HepG2 (cell line): Measurements from ENCODE around the gene TTC31. TPM values are rescaled to one million over a fixed set of nuclear protein-coding genes. Genes with fewer than 3 reads are reported as not detected.

Experiments
- ATF5 ChIP-seq: sonication (generic); formaldehyde crosslinking; IDR thresholded peaks from 2 replicates; pipeline ENCODE4 v1.4.0; 2020; ENCODE audit warnings: mild to moderate bottlenecking, low read depth, missing genetic modification reagents
- ATF7 ChIP-seq, 2 experiments: fragments of 450-650 bp in 1 of 2; sonication (generic) in 1 of 2; formaldehyde crosslinking in 1 of 2; IDR thresholded peaks; 2 replicates each; pipeline versions ENCODE4 v1.4.0 to v1.6.1; 2016 to 2020; ENCODE audit warnings: antibody characterized with exemption in 1 of 2, mild to moderate bottlenecking in 1 of 2, missing genetic modification reagents in 1 of 2
- BCL6 ChIP-seq: IDR thresholded peaks from 2 replicates; pipeline ENCODE4 v1.6.1; 2016; ENCODE audit warnings: missing genetic modification reagents, missing compliant biosample characterization
- FOXP1 ChIP-seq, 2 experiments: fragments of 450-650 bp in 1 of 2; IDR thresholded peaks; 2 replicates each; pipeline ENCODE4 v1.6.1; 2017 to 2018; ENCODE audit warnings: antibody characterized with exemption in 1 of 2
- GPBP1L1 ChIP-seq: sonication (generic); formaldehyde crosslinking; IDR thresholded peaks from 2 replicates; pipeline ENCODE4 v1.5.0; 2020; ENCODE audit warnings: mild to moderate bottlenecking, missing genetic modification reagents
- HMG20B ChIP-seq: conservative IDR thresholded peaks from 2 replicates; pipeline ENCODE4 v1.6.1; 2016; ENCODE audit warnings: missing genetic modification reagents, missing compliant biosample characterization
- HNF4A ChIP-seq: sonication (generic); formaldehyde crosslinking; IDR thresholded peaks from 2 replicates; pipeline ENCODE4 v1.4.0; 2020; ENCODE audit warnings: missing genetic modification reagents
- JUND ChIP-seq: sonication (generic); formaldehyde crosslinking; IDR thresholded peaks from 2 replicates; pipeline ENCODE4 v1.8.0; 2022; ENCODE audit warnings: mild to moderate bottlenecking, missing genetic modification reagents
- MLXIP ChIP-seq: sonication (generic); formaldehyde crosslinking; IDR thresholded peaks from 2 replicates; pipeline ENCODE4 v1.9.0; 2021; ENCODE audit warnings: missing genetic modification reagents, borderline replicate concordance
- NRL ChIP-seq: sonication (generic); formaldehyde crosslinking; IDR thresholded peaks from 2 replicates; pipeline ENCODE4 v1.5.0; 2020; ENCODE audit warnings: missing genetic modification reagents, mild to moderate bottlenecking, moderate library complexity, borderline replicate concordance
- PHB2 ChIP-seq: fragments of 450-650 bp; IDR thresholded peaks from 2 replicates; pipeline ENCODE4 v1.6.1; 2018; ENCODE audit not compliant: partially characterized antibody
- SAFB2 ChIP-seq: sonication (generic); formaldehyde crosslinking; IDR thresholded peaks from 2 replicates; pipeline ENCODE4 v1.5.1; 2020; ENCODE audit warnings: missing genetic modification reagents, low read depth, mild to moderate bottlenecking, borderline replicate concordance
- SMC3 ChIP-seq: IDR thresholded peaks from 2 replicates; pipeline ENCODE4 v1.6.1; 2011; ENCODE audit warnings: low read length, improper control_type of control experiment
- TARDBP ChIP-seq: sonication (generic); formaldehyde crosslinking; IDR thresholded peaks from 2 replicates; pipeline ENCODE4 v1.8.0; 2022; ENCODE audit warnings: mild to moderate bottlenecking, missing genetic modification reagents
- U2AF1 ChIP-seq: fragments of 200-400 bp; formaldehyde crosslinking; optimal IDR thresholded peaks from 2 replicates; pipeline ENCODE3; 2017; ENCODE audit warnings: mild to moderate bottlenecking, low read depth, low read length
- ZBTB8A ChIP-seq: sonication (generic); formaldehyde crosslinking; IDR thresholded peaks from 2 replicates; pipeline ENCODE4 v1.4.0; 2020; ENCODE audit warnings: mild to moderate bottlenecking, low read depth, missing genetic modification reagents, borderline replicate concordance
- ZNF317 ChIP-seq: sonication (generic); formaldehyde crosslinking; IDR thresholded peaks from 2 replicates; pipeline ENCODE4 v1.5.0; 2020; ENCODE audit warnings: mild to moderate bottlenecking, missing genetic modification reagents
- ZNF329 ChIP-seq: sonication (generic); formaldehyde crosslinking; IDR thresholded peaks from 2 replicates; pipeline ENCODE4 v1.9.0; 2021; ENCODE audit warnings: low read depth, mild to moderate bottlenecking, missing genetic modification reagents
- ZNF383 ChIP-seq: sonication (generic); formaldehyde crosslinking; IDR thresholded peaks from 2 replicates; pipeline ENCODE4 v1.4.0; 2020; ENCODE audit warnings: missing genetic modification reagents, mild to moderate bottlenecking, borderline replicate concordance
- ZNF788 ChIP-seq: sonication (generic); formaldehyde crosslinking; IDR thresholded peaks from 2 replicates; pipeline ENCODE4 v1.5.0; 2020; ENCODE audit warnings: mild to moderate bottlenecking, missing genetic modification reagents, borderline replicate concordance
- polyA plus RNA-seq, 8 experiments: library from polyadenylated mRNA; depleted of rRNA in 3 of 8; stranded (reverse) in 7 of 8; unstranded in 1 of 8; fragments of >200 nt; fragmentation: Illumina TruSeq in 4 of 8; extraction: Trizol in 4 of 8; gene quantifications; 2 replicates each; pipeline versions ENCODE4 v1.2.1 to v1.2.3, GENCODE V29; 2011 to 2016; ENCODE audit warnings: low read depth in 4 of 8, missing spikeins in 1 of 8, mixed read lengths in 1 of 8; ENCODE audit not compliant: insufficient read depth in 1 of 8
- total RNA-seq, 5 experiments: library from RNA; depleted of rRNA; stranded (reverse); fragments of >200 nt; fragmentation: Illumina TruSeq; extraction: Trizol; gene quantifications; 2 replicates each; pipeline ENCODE4 v1.2.3, GENCODE V29; 2016; ENCODE audit warnings: low read depth in 1 of 5
- TF ChIP-seq, protein P1 (sequence below): sonication (generic); formaldehyde crosslinking; conservative IDR thresholded peaks from 2 replicates; pipeline ENCODE4 v1.4.0; 2020; ENCODE audit warnings: missing genetic modification reagents

Gene TTC31
- total and polyA plus RNA-seq, 2 of the 13 experiments (the other 11 are each of a cell fraction or from before 2014, with no cell fraction given): 28.3 to 39.5 TPM

- TF ChIP-seq, protein P1, sequence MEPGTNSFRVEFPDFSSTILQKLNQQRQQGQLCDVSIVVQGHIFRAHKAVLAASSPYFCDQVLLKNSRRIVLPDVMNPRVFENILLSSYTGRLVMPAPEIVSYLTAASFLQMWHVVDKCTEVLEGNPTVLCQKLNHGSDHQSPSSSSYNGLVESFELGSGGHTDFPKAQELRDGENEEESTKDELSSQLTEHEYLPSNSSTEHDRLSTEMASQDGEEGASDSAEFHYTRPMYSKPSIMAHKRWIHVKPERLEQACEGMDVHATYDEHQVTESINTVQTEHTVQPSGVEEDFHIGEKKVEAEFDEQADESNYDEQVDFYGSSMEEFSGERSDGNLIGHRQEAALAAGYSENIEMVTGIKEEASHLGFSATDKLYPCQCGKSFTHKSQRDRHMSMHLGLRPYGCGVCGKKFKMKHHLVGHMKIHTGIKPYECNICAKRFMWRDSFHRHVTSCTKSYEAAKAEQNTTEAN (CRISPR knock-in tag): peak; percentile 45; the same call in 1 of the 2 replicates
- TF ChIP-seq U2AF1 (no peak), HMG20B (CRISPR knock-in tag) (no peak; the same call in 1 of the 2 replicates), ZNF383 (peak; percentile 54; the same call in 1 of the 2 replicates), BCL6 (CRISPR knock-in tag) (peak; percentile 52; the same call in 1 of the 2 replicates), ATF7 (IDR thresholded peaks at IDR 0.05) (no peak), ATF7 (CRISPR knock-in tag; IDR thresholded peaks at IDR 0.05) (no peak; the same call in 1 of the 2 replicates), SAFB2 (CRISPR knock-in tag) (no peak; the same call in 1 of the 2 replicates), NRL (CRISPR knock-in tag) (peak; percentile 78), ZBTB8A (CRISPR knock-in tag) (peak; percentile 95), HNF4A (CRISPR knock-in tag) (no peak; the same call in 1 of the 2 replicates), PHB2 (no peak), GPBP1L1 (CRISPR knock-in tag) (no peak), JUND (CRISPR knock-in tag) (peak; percentile 76; the same call in 1 of the 2 replicates), ZNF329 (CRISPR knock-in tag) (0 out of 2 replicates have a peak, but pooled peaks have one; percentile 2), ATF5 (CRISPR knock-in tag) (no peak), SMC3 (no peak; the same call in 1 of the 2 replicates), FOXP1 (IDR thresholded peaks at IDR 0.05) (no peak), FOXP1 (CRISPR knock-in tag; IDR thresholded peaks at IDR 0.05) (0 out of 2 replicates have a peak, but pooled peaks have one; percentile 12), ZNF788 (CRISPR knock-in tag) (peak; percentile 90; the same call in 1 of the 2 replicates), TARDBP (CRISPR knock-in tag) (peak; percentile 69), MLXIP (CRISPR knock-in tag) (peak; percentile 85; the same call in 1 of the 2 replicates), ZNF317 (CRISPR knock-in tag) (peak; percentile 55; the same call in 1 of the 2 replicates)
Observed at GRCh38 chr2:74440378-74441169, 42.3 kb upstream of the TTC31 start (continued).
